ENCODE data around the gene ERICH6B.

GRCh38 chr13:45534604-45535003 is 80.9 kb downstream of the ERICH6B start:
- no peak for TF ChIP-seq CTCF (IDR thresholded peaks at IDR 0.05)
- TF ChIP-seq POLR2AphosphoS5 (IDR thresholded peaks at IDR 0.05) = no peak

All from stomach (tissue), 4 donors.